Neuron (in vitro differentiated cells): ENCODE measurements around the gene ITPRIPL2.
A peak's percentile ranks its signal among the peaks of the same experiment; 100 is the strongest.

ENCODE experiments used
- H2AFZ ChIP-seq: one replicate; pipeline ENCODE4 v1.6.1; 2013; ENCODE audit warnings: low read depth, mild to moderate bottlenecking, inconsistent platforms, low read length, moderate library complexity
- H3K27me3 ChIP-seq: one replicate; pipeline ENCODE4 v1.6.1; 2013; ENCODE audit warnings: low read length; ENCODE audit not compliant: insufficient read depth
- H3K36me3 ChIP-seq: one replicate; pipeline ENCODE4 v1.6.1; 2013; ENCODE audit warnings: low read length; ENCODE audit not compliant: insufficient read depth
- H3K4me1 ChIP-seq: one replicate; pipeline ENCODE4 v1.6.1; 2013; ENCODE audit warnings: low read length; ENCODE audit not compliant: insufficient read depth
- H3K4me3 ChIP-seq: 2 replicates; pipeline ENCODE4 v1.5.1; 2013; ENCODE audit warnings: mild to moderate bottlenecking, low read length, moderate library complexity
- H3K9me3 ChIP-seq: one replicate; pipeline ENCODE4 v1.6.1; 2013; ENCODE audit warnings: low read length

ITPRIPL2 gene

GRCh38 chr16:19104607-19105006, 9.2 kb upstream of the ITPRIPL2 start:
- H3K4me3 ChIP-seq = no peak overlapping the region
- no peak overlapping the region for H2AFZ ChIP-seq
- no peaks in the 10 kb centered on the region for H3K27me3 ChIP-seq
- H3K4me1 ChIP-seq = no peaks in the 10 kb centered on the region
- H3K9me3 ChIP-seq = no peaks in the 10 kb centered on the region
- no peaks in the 10 kb centered on the region for H3K36me3 ChIP-seq

- no peaks in the 10 kb centered on the region for H3K36me3 ChIP-seq
- no peaks in the 10 kb centered on the region for H3K27me3 ChIP-seq
- H2AFZ ChIP-seq = no peak overlapping the region
- no peaks in the 10 kb centered on the region for H3K9me3 ChIP-seq
- no peak overlapping the region for H3K4me3 ChIP-seq
- no peaks in the 10 kb centered on the region for H3K4me1 ChIP-seq
Observed at GRCh38 chr16:19105131-19105530, 8.6 kb upstream of the ITPRIPL2 start.

- H3K9me3 ChIP-seq = no peaks in the 10 kb centered on the region
- no peaks in the 10 kb centered on the region for H3K27me3 ChIP-seq
- H3K4me1 ChIP-seq = no peaks in the 10 kb centered on the region
- H2AFZ ChIP-seq = no peak overlapping the region
- no peaks in the 10 kb centered on the region for H3K36me3 ChIP-seq
- H3K4me3 ChIP-seq = no peak overlapping the region
Observed at GRCh38 chr16:19105891-19106624, 7.7 kb upstream of the ITPRIPL2 start.

- Histone ChIP-seq H3K36me3 (no peaks in the 10 kb centered on the region), H2AFZ (no peak overlapping the region), H3K9me3 (no peaks in the 10 kb centered on the region), H3K4me3 (no peak overlapping the region), H3K27me3 (no peaks in the 10 kb centered on the region), H3K4me1 (no peaks in the 10 kb centered on the region)
Observed at GRCh38 chr16:19106625-19107020, 7.1 kb upstream of the ITPRIPL2 start.

- Histone ChIP-seq H3K4me1 (no peaks in the 10 kb centered on the region), H2AFZ (no peak overlapping the region), H3K4me3 (no peak overlapping the region), H3K9me3 (no peaks in the 10 kb centered on the region), H3K36me3 (no peaks in the 10 kb centered on the region), H3K27me3 (no peaks in the 10 kb centered on the region)
Observed at GRCh38 chr16:19108409-19109287, 5.1 kb upstream of the ITPRIPL2 start.

GRCh38 chr16:19109288-19109664, 4.5 kb upstream of the ITPRIPL2 start:
- no peak overlapping the region for H2AFZ ChIP-seq
- no peaks in the 10 kb centered on the region for H3K27me3 ChIP-seq
- no peaks in the 10 kb centered on the region for H3K4me1 ChIP-seq
- no peaks in the 10 kb centered on the region for H3K9me3 ChIP-seq
- no peaks in the 10 kb centered on the region for H3K36me3 ChIP-seq
- no peak overlapping the region for H3K4me3 ChIP-seq

GRCh38 chr16:19110537-19111360, 3.0 kb upstream of the ITPRIPL2 start:
- no peaks in the 10 kb centered on the region for H3K9me3 ChIP-seq

GRCh38 chr16:19112099-19112407, 1.7 kb upstream of the ITPRIPL2 start:
- Histone ChIP-seq H3K4me1 (peaks cover 3% of the 10 kb centered on the region), H3K27me3 (no peaks in the 10 kb centered on the region), H3K9me3 (no peaks in the 10 kb centered on the region), H2AFZ (no peak overlapping the region), H3K36me3 (no peaks in the 10 kb centered on the region), H3K4me3 (no peak overlapping the region)

More at GRCh38 chr16:19110537-19111360, 3.0 kb upstream of the ITPRIPL2 start:
- Histone ChIP-seq H3K36me3 (no peaks in the 10 kb centered on the region), H3K27me3 (no peaks in the 10 kb centered on the region), H3K4me1 (no peaks in the 10 kb centered on the region), H3K4me3 (no peak overlapping the region), H2AFZ (no peak overlapping the region)

GRCh38 chr16:19114359-19115147, 789 bp downstream of the ITPRIPL2 start:
- peak overlapping the region; percentile 42 for H3K4me3 ChIP-seq
- no peaks in the 10 kb centered on the region for H3K27me3 ChIP-seq
- no peaks in the 10 kb centered on the region for H3K36me3 ChIP-seq
- H3K4me1 ChIP-seq = peaks cover 9% of the 10 kb centered on the region
- H2AFZ ChIP-seq = no peak overlapping the region
- no peaks in the 10 kb centered on the region for H3K9me3 ChIP-seq

- peaks cover 9% of the 10 kb centered on the region for H3K4me1 ChIP-seq
- no peak overlapping the region for H2AFZ ChIP-seq
- H3K36me3 ChIP-seq = no peaks in the 10 kb centered on the region
- no peak overlapping the region for H3K4me3 ChIP-seq
- no peaks in the 10 kb centered on the region for H3K9me3 ChIP-seq
- no peaks in the 10 kb centered on the region for H3K27me3 ChIP-seq
Observed at GRCh38 chr16:19115148-19116021, 1.6 kb downstream of the ITPRIPL2 start.

GRCh38 chr16:19116711-19117449, 3.1 kb downstream of the ITPRIPL2 start:
- H2AFZ ChIP-seq = no peak overlapping the region
- no peak overlapping the region for H3K4me3 ChIP-seq
- no peaks in the 10 kb centered on the region for H3K9me3 ChIP-seq
- no peaks in the 10 kb centered on the region for H3K27me3 ChIP-seq
- H3K36me3 ChIP-seq = no peaks in the 10 kb centered on the region
- peaks cover 9% of the 10 kb centered on the region for H3K4me1 ChIP-seq
